GM10847 (cell line): ENCODE results near the gene CSMD2.

Source experiments
- POLR2A ChIP-seq: IDR thresholded peaks from 2 replicates; pipeline ENCODE4 v1.6.1; 2011; ENCODE audit not compliant: insufficient read length; ENCODE audit errors: extremely low read depth

The CSMD2 gene

DNA sequence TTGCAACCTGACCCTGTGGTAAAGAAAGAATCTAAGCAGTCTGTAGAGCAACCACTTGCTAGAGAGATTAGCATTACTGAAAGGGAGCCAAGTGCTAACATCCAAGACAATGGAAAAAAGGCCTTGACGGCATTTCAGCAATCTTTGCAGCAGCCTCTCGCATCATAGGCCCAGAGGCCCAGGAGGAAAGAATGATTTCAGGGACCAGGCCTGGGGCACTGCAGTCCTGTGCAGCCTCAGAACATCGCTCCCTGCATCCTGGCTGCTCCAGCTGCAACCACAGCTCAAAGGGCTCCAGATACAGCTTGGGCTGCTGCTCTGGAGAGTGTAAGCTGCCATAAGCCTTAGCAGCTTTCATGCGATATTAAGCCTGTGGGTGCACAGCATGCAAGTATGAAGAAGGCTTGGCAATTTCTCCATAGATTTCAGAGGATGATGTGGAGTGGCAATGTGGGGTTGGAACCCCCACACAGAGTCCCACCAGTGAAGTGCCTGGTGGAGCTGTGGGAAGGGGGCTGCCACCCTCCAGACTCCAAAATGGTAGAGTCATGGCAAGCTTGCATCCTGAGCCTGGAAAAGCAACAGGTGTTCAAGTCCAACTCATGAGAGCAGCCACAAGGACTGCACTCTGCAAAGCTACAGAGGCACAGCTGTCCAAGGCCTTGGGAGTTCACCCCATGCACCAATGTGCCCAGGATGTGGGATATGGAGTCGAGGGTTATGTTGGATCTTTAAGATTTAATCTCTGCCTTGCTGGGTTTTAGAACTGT is 411.8 kb downstream of the CSMD2 start:
- TF ChIP-seq POLR2A = no peak

DNA sequence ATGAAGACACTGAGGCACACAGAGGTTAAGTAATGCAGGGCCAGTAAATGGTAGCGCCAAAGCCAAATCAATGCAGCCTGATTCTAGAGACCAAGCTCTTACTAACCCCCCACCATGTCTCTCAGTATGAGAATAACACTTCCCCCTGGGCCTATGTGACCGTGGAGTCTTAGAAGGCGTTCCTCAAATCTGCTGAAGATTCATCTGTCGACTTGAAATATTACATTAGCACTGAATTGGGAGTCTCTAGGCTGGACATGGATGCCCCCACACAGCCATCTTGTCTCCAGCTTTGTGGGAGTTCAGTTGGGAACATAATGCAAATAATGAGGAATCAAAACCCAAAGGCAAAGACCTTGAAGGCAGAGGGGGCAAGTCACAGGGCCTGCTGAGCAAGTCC is 419.1 kb downstream of the CSMD2 start:
- no peak for TF ChIP-seq POLR2A

DNA sequence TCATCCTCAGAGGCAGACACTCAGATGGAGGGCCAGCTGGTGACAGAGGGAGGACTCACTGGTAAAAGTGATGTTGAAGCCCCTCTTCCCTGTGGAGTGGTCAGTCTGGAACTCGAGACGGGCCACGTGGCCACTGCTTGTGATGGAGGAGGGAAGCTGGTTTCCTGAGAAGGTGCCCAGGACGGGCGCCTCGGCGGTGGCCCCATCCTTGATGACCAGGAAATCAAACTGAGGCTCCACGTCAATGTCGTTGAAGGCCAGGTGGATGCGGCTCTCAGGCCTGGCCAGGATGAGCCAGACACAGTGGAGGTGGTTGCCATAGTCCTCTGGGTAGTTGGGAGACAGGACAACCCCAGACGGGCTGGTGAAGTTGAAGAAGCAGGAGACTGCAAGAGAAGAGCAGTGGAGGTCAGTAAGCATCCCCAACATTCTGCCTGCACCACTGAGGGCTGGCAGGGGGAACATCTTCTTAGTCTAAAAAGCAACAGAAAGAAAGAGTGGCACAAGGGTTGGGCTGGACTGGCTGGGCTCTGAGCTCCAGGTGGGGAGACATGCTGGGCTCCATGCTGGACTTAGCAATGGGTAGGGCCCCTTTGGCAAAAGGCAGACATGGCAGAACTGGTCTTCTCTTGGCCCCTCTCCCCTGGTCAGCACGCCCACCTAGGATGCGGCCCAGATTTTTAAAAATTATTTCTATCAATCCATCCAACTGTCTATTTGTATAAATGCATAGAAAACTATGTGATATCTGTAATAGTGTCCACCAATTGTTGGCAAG is 421.6 kb downstream of the CSMD2 start:
- no peak for TF ChIP-seq POLR2A

DNA sequence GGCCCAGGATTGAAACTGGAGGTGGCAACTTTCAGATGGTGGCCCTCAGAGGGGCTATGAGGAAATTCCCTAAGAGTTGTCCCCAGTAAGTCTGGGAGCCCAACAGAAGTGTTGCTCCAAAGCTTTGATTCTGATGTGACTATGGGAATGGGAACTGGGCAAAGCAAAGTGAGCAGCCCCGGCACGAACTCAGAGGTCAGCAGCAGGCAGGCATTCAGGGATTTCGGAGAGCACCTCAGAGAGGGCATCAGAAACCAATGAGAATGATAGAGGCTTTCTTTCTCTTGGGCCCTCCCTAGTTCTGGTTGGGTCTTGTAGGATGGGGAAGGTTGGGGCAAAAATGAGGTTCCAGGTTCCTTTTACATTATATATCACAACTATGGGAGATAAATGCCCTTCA is 422.4 kb downstream of the CSMD2 start:
- TF ChIP-seq POLR2A = no peak

DNA sequence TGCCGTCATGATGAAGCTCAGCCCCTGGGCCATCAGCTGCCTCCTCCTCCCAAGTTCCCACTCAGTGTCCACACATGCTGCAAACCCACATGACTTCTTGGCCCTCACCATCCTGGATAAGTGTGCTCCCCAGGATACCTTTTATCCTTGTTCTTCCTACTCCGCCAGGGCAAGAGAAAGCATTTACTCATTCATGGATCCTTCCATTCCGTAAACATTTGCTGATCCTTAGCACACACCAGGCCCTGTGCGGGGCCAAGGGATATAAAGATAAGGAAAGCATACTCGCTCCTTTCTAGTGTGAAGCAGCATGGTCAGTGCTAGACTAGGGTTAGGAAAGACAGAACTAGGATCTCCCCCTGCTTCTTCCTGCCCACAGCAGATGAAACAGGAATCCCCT is 423.3 kb downstream of the CSMD2 start:
- no peak for TF ChIP-seq POLR2A

DNA sequence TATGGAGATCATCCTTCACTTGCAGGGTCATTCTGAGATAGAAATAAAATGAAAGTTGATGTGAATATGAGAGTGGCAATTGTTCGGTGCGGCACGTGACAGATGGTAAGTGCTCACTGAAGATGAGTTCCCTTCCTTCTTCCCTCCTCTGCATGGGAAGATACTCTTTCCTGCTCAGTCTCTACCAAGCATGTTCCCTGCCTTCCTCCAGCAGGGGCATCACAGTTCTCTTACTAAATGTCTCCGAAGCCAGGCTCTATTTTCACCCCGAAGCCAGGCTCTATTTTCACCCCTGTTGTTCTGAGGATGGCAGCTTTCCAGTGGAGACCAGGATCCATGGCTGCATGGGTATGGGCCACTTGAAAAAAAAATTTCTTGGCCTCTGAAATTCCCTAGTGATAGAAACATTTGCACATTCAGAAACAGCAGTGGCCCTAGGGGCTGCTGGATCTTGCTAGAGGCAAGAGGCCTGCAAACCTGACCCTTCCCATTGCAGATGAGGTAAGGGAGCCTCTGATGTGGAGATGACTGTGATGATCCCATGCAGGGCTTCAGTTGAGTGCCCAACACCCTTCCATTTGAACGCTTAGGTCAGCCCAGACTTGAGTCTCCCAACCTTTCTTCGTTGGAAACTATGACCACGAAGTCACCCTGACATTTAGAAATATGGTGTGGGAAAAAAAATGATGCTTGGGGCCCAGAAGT is 424.8 kb downstream of the CSMD2 start:
- no peak for TF ChIP-seq POLR2A

DNA sequence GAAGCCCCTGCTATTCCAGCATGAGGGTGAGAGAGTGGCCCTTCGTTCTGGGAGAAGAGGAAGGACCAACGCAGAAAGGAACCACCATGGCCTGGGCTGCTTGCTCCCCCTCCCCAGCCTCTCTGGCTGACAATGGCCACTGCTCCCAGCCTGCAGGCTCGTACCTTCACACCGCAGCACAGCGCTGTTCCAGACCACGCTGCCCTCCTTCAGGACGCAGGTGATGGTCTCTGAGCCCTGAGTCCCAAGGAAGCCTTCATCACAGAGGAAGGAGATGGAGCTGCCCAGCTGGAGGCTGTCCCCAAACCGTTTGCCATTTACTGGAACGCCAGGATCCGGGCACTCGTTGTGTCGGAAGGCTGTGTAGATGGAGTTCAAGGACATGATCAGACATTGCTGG is 426.1 kb downstream of the CSMD2 start:
- TF ChIP-seq POLR2A = no peak

DNA sequence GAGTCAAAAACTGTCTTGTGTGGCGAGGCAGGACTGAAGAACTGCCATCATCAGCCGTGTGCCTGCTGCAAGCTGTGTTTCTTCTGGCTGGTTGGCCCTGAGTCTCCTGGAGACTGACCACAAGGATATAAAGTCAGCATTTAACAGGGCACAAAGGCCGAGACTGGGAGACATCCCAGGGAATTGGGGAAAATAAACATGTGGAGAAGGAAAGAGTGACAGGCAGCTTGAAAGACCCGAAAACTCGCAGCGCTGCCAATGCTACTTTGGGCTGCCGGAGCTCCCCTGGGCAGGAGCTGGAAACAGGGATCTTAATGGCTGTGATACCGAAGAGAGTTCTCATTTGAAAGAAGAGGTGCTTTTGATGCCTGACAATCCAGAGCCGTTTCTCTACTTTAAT is 426.5 kb downstream of the CSMD2 start:
- no peak for TF ChIP-seq POLR2A

DNA sequence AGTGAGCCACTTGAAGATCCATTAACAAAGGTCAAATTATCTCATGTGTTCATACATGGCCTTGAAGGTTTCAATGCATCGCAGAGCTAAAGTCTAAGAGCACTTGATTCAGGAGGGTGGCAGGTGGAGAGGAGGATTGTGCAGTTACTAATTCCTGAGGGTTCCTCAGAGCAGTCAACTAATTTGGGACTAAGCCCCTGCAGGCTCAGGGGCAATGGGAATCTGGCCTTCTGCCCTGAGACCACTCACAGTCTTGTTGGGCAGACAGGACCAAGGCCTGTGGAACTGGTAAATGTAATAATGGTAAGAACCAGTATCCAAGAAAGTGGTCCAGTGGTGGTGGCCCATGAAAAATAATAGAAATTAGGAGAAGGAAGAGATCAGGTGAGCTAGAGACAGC is 428.5 kb downstream of the CSMD2 start:
- TF ChIP-seq POLR2A = no peak

DNA sequence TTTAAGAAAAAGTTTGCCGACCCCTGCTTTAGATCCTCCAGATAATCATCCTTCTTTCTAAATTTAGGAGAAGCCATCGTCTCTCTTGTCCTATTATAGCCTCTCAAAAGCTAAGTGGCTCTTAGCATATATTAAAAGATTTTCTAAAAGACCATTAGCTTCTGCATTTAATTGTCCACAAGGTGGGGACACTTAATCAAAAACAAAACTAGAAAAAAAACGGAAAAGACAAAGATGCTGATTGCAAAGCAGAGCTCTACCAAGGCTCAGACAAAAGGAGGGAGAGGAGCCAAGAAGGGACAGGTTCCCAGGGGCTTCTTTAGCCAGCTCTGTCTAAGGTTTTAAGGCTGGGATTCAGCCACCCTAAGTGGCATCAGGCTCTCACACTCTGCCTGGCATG is 429.4 kb downstream of the CSMD2 start:
- no peak for TF ChIP-seq POLR2A

DNA sequence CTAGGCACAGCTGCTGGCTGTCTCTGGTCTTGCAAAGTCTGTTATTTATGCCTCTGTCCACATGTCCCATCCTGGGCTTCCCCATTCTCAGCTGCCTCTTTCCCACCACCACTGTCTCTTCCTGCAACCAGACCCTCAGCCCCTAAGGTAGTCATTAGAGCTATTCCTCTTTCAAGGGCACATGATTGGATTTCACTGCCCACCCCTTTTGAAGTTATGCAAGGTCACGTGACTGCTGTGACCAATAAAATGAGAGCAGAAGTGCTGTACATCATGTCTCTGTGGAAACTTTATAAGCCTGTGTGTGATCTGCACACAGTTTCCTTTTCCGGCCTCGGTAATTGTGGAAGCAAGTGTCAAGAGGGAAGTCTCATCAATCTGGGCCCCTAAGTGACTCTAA is 437.7 kb downstream of the CSMD2 start:
- TF ChIP-seq POLR2A = no peak

DNA sequence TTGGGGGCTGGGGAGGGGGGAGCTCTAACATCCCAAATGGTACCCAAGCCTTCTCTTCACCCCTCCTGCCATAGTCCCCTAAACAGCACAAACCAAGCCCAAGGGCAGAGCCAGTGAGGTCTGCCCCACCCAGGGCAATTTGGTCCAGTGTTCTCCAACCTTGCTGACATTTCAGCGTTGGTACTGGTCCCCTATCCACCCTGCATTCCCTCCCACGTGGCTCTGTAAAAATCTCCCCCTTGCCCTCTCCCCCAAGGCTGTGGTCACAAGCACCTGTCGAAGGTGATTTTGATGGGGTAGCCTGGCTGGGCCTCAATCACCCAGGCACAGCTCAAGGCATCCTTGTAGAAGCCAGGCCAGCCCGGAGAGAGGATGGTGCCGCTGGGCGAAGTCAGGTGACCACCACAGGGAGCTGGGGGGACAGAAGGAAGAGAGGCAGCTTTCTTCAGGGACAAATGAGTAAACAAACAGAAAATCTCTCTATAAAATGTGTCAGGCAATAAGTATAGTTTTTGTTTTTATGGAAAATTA is 438.7 kb downstream of the CSMD2 start:
- no peak for TF ChIP-seq POLR2A

DNA sequence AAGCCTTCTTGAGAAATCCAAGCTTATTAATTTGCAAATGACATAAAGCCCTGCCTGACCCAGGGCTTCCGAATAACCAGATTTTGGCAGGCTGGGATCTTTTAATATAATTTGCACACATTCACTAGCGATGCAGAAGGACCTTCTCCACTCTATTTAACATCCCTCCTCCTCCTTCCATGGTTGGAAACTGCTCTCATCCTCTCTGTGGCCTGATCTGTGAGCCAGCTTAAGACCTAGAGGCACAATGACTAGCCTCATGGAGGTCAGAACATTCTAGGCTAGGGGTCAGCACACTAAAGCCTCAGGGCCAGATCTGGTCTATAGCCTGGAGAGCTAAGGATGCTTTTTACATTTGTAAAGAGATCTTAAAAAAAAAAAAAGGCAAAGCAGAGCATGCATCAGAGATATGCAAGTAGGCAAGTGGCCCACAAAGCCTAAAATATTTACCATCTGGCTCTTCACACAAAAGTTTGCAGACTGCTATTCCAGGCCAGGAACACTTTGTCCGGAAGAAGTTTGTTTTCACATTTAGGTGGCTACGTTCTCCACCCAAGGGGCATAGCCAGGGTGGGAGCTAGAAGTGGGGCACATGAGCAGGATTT is 439.4 kb downstream of the CSMD2 start:
- TF ChIP-seq POLR2A = no peak

DNA sequence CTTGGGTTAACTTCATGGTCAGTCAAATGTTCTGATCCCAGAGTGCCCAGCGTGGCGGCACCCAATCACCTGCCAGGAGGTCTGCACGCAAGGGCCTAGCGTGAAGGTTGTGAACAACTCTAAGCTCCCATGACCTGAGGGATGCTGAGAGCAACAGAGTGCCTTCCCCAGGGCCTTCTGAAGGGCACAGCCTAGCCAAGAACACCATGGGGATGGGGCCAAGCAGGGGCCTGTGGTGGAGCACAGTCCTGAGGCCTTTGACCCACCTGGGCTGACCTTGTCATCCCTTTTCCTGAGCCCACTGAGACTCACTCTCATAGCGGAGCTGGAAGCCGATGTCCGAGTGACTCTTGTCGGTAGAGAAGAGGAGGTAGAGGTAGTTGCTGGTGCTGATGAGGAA is 440.0 kb downstream of the CSMD2 start:
- no peak for TF ChIP-seq POLR2A

DNA sequence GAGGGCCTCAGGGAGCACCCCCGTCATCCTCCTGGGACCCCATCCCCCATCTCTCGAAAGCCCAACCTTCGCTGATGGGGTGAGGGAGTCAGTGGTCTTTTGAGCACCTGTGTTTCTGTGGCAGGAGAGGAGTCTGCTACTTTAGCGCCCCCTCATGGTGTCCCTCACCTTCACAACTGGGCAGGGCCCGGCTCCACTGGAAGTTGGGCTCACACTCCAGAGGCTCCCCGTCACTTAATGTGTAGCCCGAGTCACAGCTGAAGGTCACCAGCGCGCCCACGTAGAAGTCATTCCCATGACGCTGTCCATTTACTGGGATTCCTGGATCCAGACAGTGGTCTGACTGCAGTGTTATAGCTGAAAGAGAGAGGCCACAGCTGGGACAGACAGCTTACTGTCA is 440.7 kb downstream of the CSMD2 start:
- no peak for TF ChIP-seq POLR2A
